VCaP (cell line): ENCODE data around the gene RPL41.
A peak's percentile ranks its signal among the peaks of the same experiment; 100 is the strongest.

Experiments
- H3K27ac ChIP-seq: fragments of 450-650 bp; 2 replicates; pipeline ENCODE4 v1.5.1; 2017
- TF ChIP-seq, protein P1 (sequence below): fragments of 450-650 bp; conservative IDR thresholded peaks from 2 replicates; pipeline ENCODE4 v1.5.1; 2017; ENCODE audit warnings: mild to moderate bottlenecking, moderate library complexity

The RPL41 gene

GRCh38 chr12:56087220-56087619 lies 29.2 kb upstream of the RPL41 start:
- no peak overlapping the region for H3K27ac ChIP-seq
- TF ChIP-seq, protein P1, sequence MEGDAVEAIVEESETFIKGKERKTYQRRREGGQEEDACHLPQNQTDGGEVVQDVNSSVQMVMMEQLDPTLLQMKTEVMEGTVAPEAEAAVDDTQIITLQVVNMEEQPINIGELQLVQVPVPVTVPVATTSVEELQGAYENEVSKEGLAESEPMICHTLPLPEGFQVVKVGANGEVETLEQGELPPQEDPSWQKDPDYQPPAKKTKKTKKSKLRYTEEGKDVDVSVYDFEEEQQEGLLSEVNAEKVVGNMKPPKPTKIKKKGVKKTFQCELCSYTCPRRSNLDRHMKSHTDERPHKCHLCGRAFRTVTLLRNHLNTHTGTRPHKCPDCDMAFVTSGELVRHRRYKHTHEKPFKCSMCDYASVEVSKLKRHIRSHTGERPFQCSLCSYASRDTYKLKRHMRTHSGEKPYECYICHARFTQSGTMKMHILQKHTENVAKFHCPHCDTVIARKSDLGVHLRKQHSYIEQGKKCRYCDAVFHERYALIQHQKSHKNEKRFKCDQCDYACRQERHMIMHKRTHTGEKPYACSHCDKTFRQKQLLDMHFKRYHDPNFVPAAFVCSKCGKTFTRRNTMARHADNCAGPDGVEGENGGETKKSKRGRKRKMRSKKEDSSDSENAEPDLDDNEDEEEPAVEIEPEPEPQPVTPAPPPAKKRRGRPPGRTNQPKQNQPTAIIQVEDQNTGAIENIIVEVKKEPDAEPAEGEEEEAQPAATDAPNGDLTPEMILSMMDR, result no peak

GRCh38 chr12:56097738-56098137 lies 18.7 kb upstream of the RPL41 start:
- TF ChIP-seq, protein P1, result no peak
- H3K27ac ChIP-seq, result no peak overlapping the region

DNA sequence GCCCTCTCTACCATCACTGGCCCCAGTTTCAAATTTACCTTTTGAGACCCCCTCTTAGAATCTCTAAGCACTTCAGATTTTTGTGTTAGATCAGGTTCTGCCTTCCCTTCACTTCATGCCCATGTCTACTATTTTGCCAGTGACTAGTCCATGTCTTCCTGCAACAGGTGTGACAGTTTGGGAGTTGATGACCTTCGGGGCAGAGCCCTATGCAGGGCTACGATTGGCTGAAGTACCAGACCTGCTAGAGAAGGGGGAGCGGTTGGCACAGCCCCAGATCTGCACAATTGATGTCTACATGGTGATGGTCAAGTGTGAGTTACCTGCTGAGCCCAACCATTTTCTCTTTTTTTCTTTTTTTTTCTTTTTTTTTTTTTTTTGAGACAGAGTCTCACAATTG lies 17.8 kb upstream of the RPL41 start:
- TF ChIP-seq, protein P1, result no peak
- H3K27ac ChIP-seq, result no peak overlapping the region

GRCh38 chr12:56099787-56100186 lies 16.6 kb upstream of the RPL41 start:
- TF ChIP-seq, protein P1, result no peak

DNA sequence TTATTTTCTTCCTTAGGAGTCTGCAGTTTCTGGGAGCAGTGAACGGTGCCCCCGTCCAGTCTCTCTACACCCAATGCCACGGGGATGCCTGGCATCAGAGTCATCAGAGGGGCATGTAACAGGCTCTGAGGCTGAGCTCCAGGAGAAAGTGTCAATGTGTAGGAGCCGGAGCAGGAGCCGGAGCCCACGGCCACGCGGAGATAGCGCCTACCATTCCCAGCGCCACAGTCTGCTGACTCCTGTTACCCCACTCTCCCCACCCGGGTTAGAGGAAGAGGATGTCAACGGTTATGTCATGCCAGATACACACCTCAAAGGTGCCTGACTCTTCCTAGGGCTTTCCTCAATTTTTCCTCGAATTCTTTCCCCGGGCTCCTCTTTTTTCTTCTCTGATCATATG lies 15.4 kb upstream of the RPL41 start:
- TF ChIP-seq, protein P1, result no peak
- H3K27ac ChIP-seq, result no peak overlapping the region

More at GRCh38 chr12:56099787-56100186, 16.6 kb upstream of the RPL41 start:
- H3K27ac ChIP-seq, result no peak overlapping the region

DNA sequence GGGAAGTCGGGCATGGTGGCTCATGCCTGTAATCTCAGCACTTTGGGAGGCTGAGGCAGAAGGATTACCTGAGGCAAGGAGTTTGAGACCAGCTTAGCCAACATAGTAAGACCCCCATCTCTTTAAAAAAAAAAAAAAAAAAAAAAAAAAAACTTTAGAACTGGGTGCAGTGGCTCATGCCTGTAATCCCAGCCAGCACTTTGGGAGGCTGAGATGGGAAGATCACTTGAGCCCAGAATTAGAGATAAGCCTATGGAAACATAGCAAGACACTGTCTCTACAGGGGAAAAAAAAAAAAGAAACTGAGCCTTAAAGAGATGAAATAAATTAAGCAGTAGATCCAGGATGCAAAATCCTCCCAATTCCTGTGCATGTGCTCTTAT lies 13.8 kb upstream of the RPL41 start:
- TF ChIP-seq, protein P1, result no peak
- peak overlapping the region; percentile 95 for H3K27ac ChIP-seq

- TF ChIP-seq, protein P1, result no peak
- H3K27ac ChIP-seq, result peak overlapping the region; percentile 95
These were observed 13.2 kb upstream of the RPL41 start for GRCh38 chr12:56103066-56103711.
